CD4-positive, alpha-beta memory T cell (primary cell): ENCODE data around the gene ZDHHC11. TPM values are rescaled to one million over a fixed set of nuclear protein-coding genes. Genes with fewer than 3 reads are reported as not detected.

ENCODE experiments used
- CTCF ChIA-PET: fragments of 350-600 bp; sonication (Branson Sonifier 250); formaldehyde crosslinking; loops from one replicate; lab custom pipeline; 2021; ENCODE audit warnings: inconsistent platforms; ENCODE audit not compliant: partially characterized antibody; lab: Charles Lee
- POLR2A ChIA-PET: fragments of 350-600 bp; sonication (Branson Sonifier 250); formaldehyde crosslinking; loops from one replicate; lab custom pipeline; 2021; ENCODE audit not compliant: partially characterized antibody; lab: Charles Lee
- DNase-seq, 5 donors: peaks; one replicate each; pipeline versions ENCODE4 v3.0.0 to v3.0.0-alpha.2; 2020 to 2022; ENCODE audit warnings: mixed read lengths in 1 of 5
- H3K27ac ChIP-seq: one replicate; pipeline ENCODE4 v1.7.0; 2013; ENCODE audit warnings: low read depth, low read length
- H3K27me3 ChIP-seq: 2 replicates; pipeline ENCODE4 v1.7.0; 2013; ENCODE audit warnings: mild to moderate bottlenecking, low read length, moderate library complexity; ENCODE audit not compliant: insufficient read depth
- H3K36me3 ChIP-seq: 2 replicates; pipeline ENCODE4 v1.7.0; 2013; ENCODE audit warnings: mild to moderate bottlenecking, low read length, moderate library complexity; ENCODE audit not compliant: insufficient read depth
- H3K4me1 ChIP-seq: 2 replicates; pipeline ENCODE4 v1.7.0; 2013; ENCODE audit warnings: mild to moderate bottlenecking, low read length, moderate library complexity; ENCODE audit not compliant: insufficient read depth
- H3K4me3 ChIP-seq, 2 donors: one replicate each; pipeline ENCODE4 v1.7.0; 2013; ENCODE audit warnings: low read length in 2 of 2, mild to moderate bottlenecking in 1 of 2
- H3K9me3 ChIP-seq, 2 donors: one replicate each; pipeline ENCODE4 v1.7.0; 2013; ENCODE audit warnings: low read length in 2 of 2, control low read depth in 1 of 2; ENCODE audit not compliant: control insufficient read depth in 1 of 2
- H3K27ac Mint-ChIP-seq, 7 donors: one replicate each; pipeline ENCODE4 v1.8.0; 2020 to 2021; ENCODE audit warnings: mixed read lengths in 7 of 7, mild to moderate bottlenecking in 6 of 7, inconsistent platforms in 3 of 7, moderate library complexity in 3 of 7
- H3K27me3 Mint-ChIP-seq, 2 donors: one replicate each; pipeline ENCODE4 v1.8.0; 2020 to 2021; ENCODE audit warnings: mixed read lengths in 2 of 2
- H3K36me3 Mint-ChIP-seq, 2 donors: one replicate each; pipeline ENCODE4 v1.8.0; 2020 to 2021; ENCODE audit warnings: mixed read lengths in 2 of 2, inconsistent platforms in 1 of 2, mild to moderate bottlenecking in 1 of 2
- H3K4me1 Mint-ChIP-seq, 4 donors: one replicate each; pipeline ENCODE4 v1.8.0; 2020 to 2021; ENCODE audit warnings: mixed read lengths in 4 of 4, mild to moderate bottlenecking in 1 of 4
- H3K4me3 Mint-ChIP-seq, 8 donors: one replicate each; pipeline ENCODE4 v1.8.0; 2020 to 2021; ENCODE audit warnings: mixed read lengths in 8 of 8, mild to moderate bottlenecking in 7 of 8, moderate library complexity in 6 of 8, inconsistent platforms in 3 of 8
- H3K9me3 Mint-ChIP-seq, 8 donors: one replicate each; pipeline ENCODE4 v1.8.0; 2020 to 2021; ENCODE audit warnings: mixed read lengths in 8 of 8, mild to moderate bottlenecking in 5 of 8, inconsistent platforms in 3 of 8, moderate library complexity in 1 of 8
- intact Hi-C: fragments of 100-400 bp; cut with micrococcal nuclease; formaldehyde crosslinking; loops from one replicate; pipeline ENCODE4 v1.15.1; 2023
- polyA plus RNA-seq, 2 donors: library from polyadenylated mRNA; unstranded; fragments of 300-500 nt; fragmentation: Illumina TruSeq; gene quantifications; one replicate each; pipeline ENCODE4 v1.2.3, GENCODE V29; 2021
- total RNA-seq, 2 experiments: library from RNA; stranded (reverse); gene quantifications; one replicate each; pipeline ENCODE4 v1.2.3, GENCODE V29; 2021

ZDHHC11 gene
- total and polyA plus RNA-seq, 4 experiments from 2014 or later: 0.28 to 15.3 (median 15.1) TPM; not detected in 1

GRCh38 chr5:889075-889710 lies 38.4 kb upstream of the ZDHHC11 start:
- Mint-ChIP-seq H3K9me3 (no peaks in the 10 kb centered on the region), H3K4me1 (peaks cover 7 to 48% (median 25%) of the 10 kb centered on the region in 4 donors), H3K4me3 (peak overlapping the region in 1 of 8 donors; percentile 30), H3K36me3 (peaks cover 46 to 70% of the 10 kb centered on the region in 2 donors), H3K27ac (peak overlapping the region in 5 of 7 donors; percentile 6 to 65 (median 38)), H3K27me3 (no peaks in the 10 kb centered on the region)
- POLR2A ChIA-PET: no interaction called here
- Histone ChIP-seq H3K36me3 (peaks cover 70% of the 10 kb centered on the region), H3K4me1 (peaks cover 28% of the 10 kb centered on the region), H3K27me3 (no peaks in the 10 kb centered on the region), H3K4me3 (no peak overlapping the region), H3K9me3 (no peaks in the 10 kb centered on the region), H3K27ac (no peak overlapping the region)
- no peak for DNase-seq
- intact Hi-C loops: no loop called here
- CTCF ChIA-PET: interaction anchor here (1.1 to 2.3 kb wide), 2 partner anchors 12 to 220 kb away, joined by 3 to 8 read pairs; no protein-coding TSS in a partner anchor

- no peaks in the 10 kb centered on the region for H3K27me3 Mint-ChIP-seq
- peaks cover 50 to 75% of the 10 kb centered on the region in 2 donors for H3K36me3 Mint-ChIP-seq
- peak in 1 of 5 donors; percentile 26 for DNase-seq
- Histone ChIP-seq H3K9me3 (no peaks in the 10 kb centered on the region), H3K4me3 (no peak overlapping the region), H3K27ac (no peak overlapping the region), H3K36me3 (peaks cover 75% of the 10 kb centered on the region), H3K4me1 (peaks cover 28% of the 10 kb centered on the region), H3K27me3 (no peaks in the 10 kb centered on the region)
- H3K9me3 Mint-ChIP-seq: no peaks in the 10 kb centered on the region
- ChIA-PET CTCF (interaction anchor here (2.3 kb wide), 1 partner anchor 13 kb away, joined by 8 read pairs; no protein-coding TSS in a partner anchor), POLR2A (no interaction called here)
- peaks cover 7 to 48% (median 25%) of the 10 kb centered on the region in 4 donors for H3K4me1 Mint-ChIP-seq
- intact Hi-C loops: no loop called here
- no peak overlapping the region for H3K4me3 Mint-ChIP-seq
- H3K27ac Mint-ChIP-seq: peak overlapping the region in 5 of 7 donors; percentile 6 to 65 (median 38)
These were observed 37.9 kb upstream of the ZDHHC11 start for GRCh38 chr5:888638-889035.

GRCh38 chr5:887947-888637 lies 37.3 kb upstream of the ZDHHC11 start:
- H3K36me3 Mint-ChIP-seq: peaks cover 54 to 80% of the 10 kb centered on the region in 2 donors
- H3K9me3 Mint-ChIP-seq: peaks cover 0 to under 1% (median 0%) of the 10 kb centered on the region in 8 donors
- no peaks in the 10 kb centered on the region for H3K27me3 ChIP-seq
- peak overlapping the region in 4 of 7 donors; percentile 36 to 65 (median 51) for H3K27ac Mint-ChIP-seq
- peak in 1 of 5 donors; percentile 9 for DNase-seq
- POLR2A ChIA-PET: no interaction called here
- H3K4me1 Mint-ChIP-seq: peaks cover 7 to 52% (median 26%) of the 10 kb centered on the region in 4 donors
- intact Hi-C loops: no loop called here
- H3K4me3 Mint-ChIP-seq: no peak overlapping the region
- no peak overlapping the region for H3K27ac ChIP-seq
- peaks cover 23% of the 10 kb centered on the region for H3K4me1 ChIP-seq
- peaks cover 80% of the 10 kb centered on the region for H3K36me3 ChIP-seq
- H3K9me3 ChIP-seq: no peaks in the 10 kb centered on the region
- H3K4me3 ChIP-seq: no peak overlapping the region
- no peaks in the 10 kb centered on the region for H3K27me3 Mint-ChIP-seq
- CTCF ChIA-PET: interaction anchor here (2.3 kb wide), 1 partner anchor 13 kb away, joined by 8 read pairs; no protein-coding TSS in a partner anchor

GRCh38 chr5:886716-887325 lies 36.0 kb upstream of the ZDHHC11 start:
- H3K27ac ChIP-seq: no peak overlapping the region
- H3K27ac Mint-ChIP-seq: peak overlapping the region in 2 of 7 donors; percentile 46 to 77

GRCh38 chr5:886036-886435 lies 35.2 kb upstream of the ZDHHC11 start:
- no peak overlapping the region for H3K27ac ChIP-seq
- Mint-ChIP-seq H3K4me3 (no peak overlapping the region), H3K27ac (no peak overlapping the region), H3K36me3 (peaks cover 69 to 93% of the 10 kb centered on the region in 2 donors), H3K27me3 (no peaks in the 10 kb centered on the region), H3K9me3 (peaks cover 0 to 6% (median 0%) of the 10 kb centered on the region in 8 donors), H3K4me1 (peaks cover 17 to 60% (median 31%) of the 10 kb centered on the region in 4 donors)
- H3K27me3 ChIP-seq: no peaks in the 10 kb centered on the region
- peak in 1 of 5 donors; percentile 6 for DNase-seq
- H3K36me3 ChIP-seq: peaks cover 90% of the 10 kb centered on the region
- H3K4me1 ChIP-seq: peaks cover 15% of the 10 kb centered on the region
- intact Hi-C loops: no loop called here
- ChIA-PET CTCF (no interaction called here), POLR2A (no interaction called here)
- no peaks in the 10 kb centered on the region for H3K9me3 ChIP-seq
- H3K4me3 ChIP-seq: no peak overlapping the region

More at GRCh38 chr5:886716-887325, 36.0 kb upstream of the ZDHHC11 start:
- DNase-seq: peak in 1 of 5 donors; percentile 6
- no peaks in the 10 kb centered on the region for H3K27me3 Mint-ChIP-seq
- H3K4me3 ChIP-seq: no peak overlapping the region
- no peak overlapping the region for H3K4me3 Mint-ChIP-seq
- H3K36me3 Mint-ChIP-seq: peaks cover 67 to 90% of the 10 kb centered on the region in 2 donors
- no peaks in the 10 kb centered on the region for H3K9me3 ChIP-seq
- peaks cover 86% of the 10 kb centered on the region for H3K36me3 ChIP-seq
- POLR2A ChIA-PET: no interaction called here
- peaks cover 0 to 6% (median 0%) of the 10 kb centered on the region in 8 donors for H3K9me3 Mint-ChIP-seq
- intact Hi-C loops: no loop called here
- H3K4me1 ChIP-seq: peaks cover 19% of the 10 kb centered on the region
- H3K27me3 ChIP-seq: no peaks in the 10 kb centered on the region
- peaks cover 19 to 62% (median 35%) of the 10 kb centered on the region in 4 donors for H3K4me1 Mint-ChIP-seq
- CTCF ChIA-PET: no interaction called here

- POLR2A ChIA-PET: no interaction called here
- H3K4me1 Mint-ChIP-seq: peaks cover 17 to 55% (median 27%) of the 10 kb centered on the region in 4 donors
These were observed 34.7 kb upstream of the ZDHHC11 start for GRCh38 chr5:885529-885928.

GRCh38 chr5:885127-885442 lies 34.3 kb upstream of the ZDHHC11 start:
- H3K27me3 Mint-ChIP-seq: no peaks in the 10 kb centered on the region
- peaks cover 17 to 51% (median 26%) of the 10 kb centered on the region in 4 donors for H3K4me1 Mint-ChIP-seq
- no peaks in the 10 kb centered on the region for H3K27me3 ChIP-seq
- peaks cover 67 to 90% of the 10 kb centered on the region in 2 donors for H3K36me3 Mint-ChIP-seq
- H3K27ac Mint-ChIP-seq: peak overlapping the region in 1 of 7 donors; percentile 25
- no peak overlapping the region for H3K4me3 ChIP-seq
- ChIA-PET CTCF (no interaction called here), POLR2A (no interaction called here)
- H3K4me1 ChIP-seq: peaks cover 6% of the 10 kb centered on the region
- H3K9me3 ChIP-seq: no peaks in the 10 kb centered on the region
- intact Hi-C loops: no loop called here
- peaks cover 84% of the 10 kb centered on the region for H3K36me3 ChIP-seq
- no peak overlapping the region for H3K4me3 Mint-ChIP-seq
- no peak overlapping the region for H3K27ac ChIP-seq
- peak in 1 of 5 donors; percentile 31 for DNase-seq
- peaks cover 0 to 6% (median 0%) of the 10 kb centered on the region in 8 donors for H3K9me3 Mint-ChIP-seq

More at GRCh38 chr5:885529-885928, 34.7 kb upstream of the ZDHHC11 start:
- Histone ChIP-seq H3K4me1 (peaks cover 10% of the 10 kb centered on the region), H3K36me3 (peaks cover 89% of the 10 kb centered on the region), H3K27me3 (no peaks in the 10 kb centered on the region), H3K27ac (no peak overlapping the region), H3K9me3 (no peaks in the 10 kb centered on the region), H3K4me3 (no peak overlapping the region)
- CTCF ChIA-PET: no interaction called here
- no peak overlapping the region for H3K4me3 Mint-ChIP-seq
- peaks cover 0 to 6% (median 0%) of the 10 kb centered on the region in 8 donors for H3K9me3 Mint-ChIP-seq
- H3K27me3 Mint-ChIP-seq: no peaks in the 10 kb centered on the region
- H3K27ac Mint-ChIP-seq: peak overlapping the region in 2 of 7 donors; percentile 7 to 25
- peaks cover 67 to 93% of the 10 kb centered on the region in 2 donors for H3K36me3 Mint-ChIP-seq
- intact Hi-C loops: no loop called here
- no peak for DNase-seq
